Neutrophil (primary cell): ENCODE results near the gene ANGPTL1.

Experiments used
- H3K27ac ChIP-seq: fragments of 200-600 bp; sonication (generic); 2 replicates; pipeline ENCODE4 v1.5.1; 2016; ENCODE audit warnings: mild to moderate bottlenecking, moderate library complexity
- H3K27me3 ChIP-seq: fragments of 200-600 bp; sonication (generic); 2 replicates; pipeline ENCODE4 v1.6.0; 2016; ENCODE audit warnings: mild to moderate bottlenecking
- H3K36me3 ChIP-seq: fragments of 200-600 bp; sonication (generic); 2 replicates; pipeline ENCODE4 v1.5.1; 2017
- H3K4me1 ChIP-seq, 2 experiments: fragments of 200-600 bp in 1 of 2; sonication (generic) in 1 of 2; 1 replicate in 1 of 2; 2 replicates in 1 of 2; pipeline versions ENCODE4 v1.5.1 to v1.6.1; 2013 to 2016; ENCODE audit warnings: low read depth in 1 of 2, low read length in 1 of 2, mild to moderate bottlenecking in 1 of 2, moderate library complexity in 1 of 2; ENCODE audit not compliant: control insufficient read depth in 1 of 2, insufficient read depth in 1 of 2
- H3K4me3 ChIP-seq, 2 experiments: fragments of 200-600 bp in 1 of 2; sonication (generic) in 1 of 2; 1 replicate in 1 of 2; 2 replicates in 1 of 2; pipeline ENCODE4 v1.5.1; 2013 to 2016; ENCODE audit warnings: low read depth in 1 of 2, low read length in 1 of 2, mild to moderate bottlenecking in 1 of 2, moderate library complexity in 1 of 2
- H3K9me3 ChIP-seq: fragments of 200-600 bp; sonication (generic); 2 replicates; pipeline ENCODE4 v1.5.1; 2016
- CTCF ChIP-seq: fragments of 200-600 bp; sonication (generic); IDR thresholded peaks from 2 replicates; pipeline ENCODE4 v1.5.1; 2016; ENCODE audit warnings: antibody characterized with exemption

ANGPTL1 gene

GRCh38 chr1:178869119-178869697, 1.7 kb downstream of the ANGPTL1 start:
- no peak overlapping the region for H3K27ac ChIP-seq
- H3K27me3 ChIP-seq: no peaks in the 10 kb centered on the region
- peaks cover 0 to 2% of the 10 kb centered on the region in 2 experiments for H3K4me1 ChIP-seq
- no peak for TF ChIP-seq CTCF
- H3K9me3 ChIP-seq: no peaks in the 10 kb centered on the region
- no peak overlapping the region for H3K4me3 ChIP-seq
- H3K36me3 ChIP-seq: no peaks in the 10 kb centered on the region

DNA sequence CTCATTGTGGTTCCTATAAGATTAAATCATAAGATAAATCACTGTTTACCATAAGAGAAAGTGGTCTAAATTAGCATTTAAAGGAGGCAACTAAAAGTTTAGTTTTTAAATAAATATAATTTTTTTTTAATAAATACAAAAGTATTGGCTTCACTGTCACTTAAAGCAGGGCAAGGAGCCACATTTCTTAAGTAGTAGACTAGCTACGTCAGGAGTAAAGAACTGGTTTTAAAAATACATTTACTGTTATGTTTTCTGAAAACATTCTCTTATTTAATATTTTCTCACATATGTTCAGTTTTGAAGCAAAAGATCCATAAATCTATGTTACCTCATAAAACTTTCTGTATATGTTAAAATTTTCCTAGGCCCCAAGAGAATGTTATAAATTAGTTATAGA, 2.2 kb downstream of the ANGPTL1 start:
- no peak overlapping the region for H3K27ac ChIP-seq
- peaks cover 0 to 2% of the 10 kb centered on the region in 2 experiments for H3K4me1 ChIP-seq
- H3K27me3 ChIP-seq: no peaks in the 10 kb centered on the region
- no peak for TF ChIP-seq CTCF
- H3K4me3 ChIP-seq: no peak overlapping the region
- no peaks in the 10 kb centered on the region for H3K9me3 ChIP-seq
- no peaks in the 10 kb centered on the region for H3K36me3 ChIP-seq

- Histone ChIP-seq H3K27ac (no peak overlapping the region), H3K27me3 (no peaks in the 10 kb centered on the region), H3K36me3 (no peaks in the 10 kb centered on the region), H3K4me1 (peaks cover 0 to 2% of the 10 kb centered on the region in 2 experiments), H3K4me3 (no peak overlapping the region), H3K9me3 (no peaks in the 10 kb centered on the region)
- TF ChIP-seq CTCF: no peak
These were observed 3.2 kb downstream of the ANGPTL1 start for GRCh38 chr1:178867670-178868069.

- Histone ChIP-seq H3K4me3 (no peak overlapping the region), H3K36me3 (peaks cover 3% of the 10 kb centered on the region), H3K27ac (no peak overlapping the region), H3K27me3 (no peaks in the 10 kb centered on the region), H3K9me3 (no peaks in the 10 kb centered on the region), H3K4me1 (peaks cover 0 to 2% of the 10 kb centered on the region in 2 experiments)
- TF ChIP-seq CTCF: no peak
These were observed 6.6 kb downstream of the ANGPTL1 start for GRCh38 chr1:178864326-178864725.

- Histone ChIP-seq H3K4me1 (peaks cover 0 to 2% of the 10 kb centered on the region in 2 experiments), H3K36me3 (peaks cover 3% of the 10 kb centered on the region), H3K27me3 (no peaks in the 10 kb centered on the region), H3K4me3 (no peak overlapping the region), H3K9me3 (no peaks in the 10 kb centered on the region), H3K27ac (no peak overlapping the region)
- no peak for TF ChIP-seq CTCF
These were observed 8.0 kb downstream of the ANGPTL1 start for GRCh38 chr1:178862864-178863263.
